ENCODE data around the gene GPC5.

Gene GPC5

DNA sequence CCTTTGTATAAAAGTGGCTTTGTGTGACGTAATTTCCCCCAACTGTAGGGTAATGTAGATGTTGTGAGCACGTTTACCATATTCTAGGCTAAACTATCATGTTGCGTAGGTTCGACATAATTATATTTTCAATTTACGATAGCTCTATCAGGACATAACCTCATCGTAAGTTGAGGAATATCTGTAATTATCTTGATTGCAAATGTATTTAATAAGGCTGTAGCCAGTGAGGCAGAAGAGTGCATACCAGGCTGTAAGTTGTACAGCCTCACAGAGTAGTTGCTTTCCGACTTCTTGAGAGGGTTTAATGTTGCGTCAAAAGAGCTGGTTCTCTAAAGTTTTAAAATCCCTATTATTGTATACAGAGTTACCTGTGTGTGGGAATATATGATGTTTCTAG, 988.8 kb downstream of the GPC5 start:
- TF ChIP-seq, protein P1, sequence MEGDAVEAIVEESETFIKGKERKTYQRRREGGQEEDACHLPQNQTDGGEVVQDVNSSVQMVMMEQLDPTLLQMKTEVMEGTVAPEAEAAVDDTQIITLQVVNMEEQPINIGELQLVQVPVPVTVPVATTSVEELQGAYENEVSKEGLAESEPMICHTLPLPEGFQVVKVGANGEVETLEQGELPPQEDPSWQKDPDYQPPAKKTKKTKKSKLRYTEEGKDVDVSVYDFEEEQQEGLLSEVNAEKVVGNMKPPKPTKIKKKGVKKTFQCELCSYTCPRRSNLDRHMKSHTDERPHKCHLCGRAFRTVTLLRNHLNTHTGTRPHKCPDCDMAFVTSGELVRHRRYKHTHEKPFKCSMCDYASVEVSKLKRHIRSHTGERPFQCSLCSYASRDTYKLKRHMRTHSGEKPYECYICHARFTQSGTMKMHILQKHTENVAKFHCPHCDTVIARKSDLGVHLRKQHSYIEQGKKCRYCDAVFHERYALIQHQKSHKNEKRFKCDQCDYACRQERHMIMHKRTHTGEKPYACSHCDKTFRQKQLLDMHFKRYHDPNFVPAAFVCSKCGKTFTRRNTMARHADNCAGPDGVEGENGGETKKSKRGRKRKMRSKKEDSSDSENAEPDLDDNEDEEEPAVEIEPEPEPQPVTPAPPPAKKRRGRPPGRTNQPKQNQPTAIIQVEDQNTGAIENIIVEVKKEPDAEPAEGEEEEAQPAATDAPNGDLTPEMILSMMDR (conservative IDR thresholded peaks at IDR 0.05; ENCODE audit: control insufficient read depth, insufficient read depth, low read depth, low read length): no peak
- H3K4me3 ChIP-seq (ENCODE audit: control insufficient read depth, low read depth, low read length): no peak overlapping the region
- no peak for DNase-seq (ENCODE audit: low read depth)

DNA sequence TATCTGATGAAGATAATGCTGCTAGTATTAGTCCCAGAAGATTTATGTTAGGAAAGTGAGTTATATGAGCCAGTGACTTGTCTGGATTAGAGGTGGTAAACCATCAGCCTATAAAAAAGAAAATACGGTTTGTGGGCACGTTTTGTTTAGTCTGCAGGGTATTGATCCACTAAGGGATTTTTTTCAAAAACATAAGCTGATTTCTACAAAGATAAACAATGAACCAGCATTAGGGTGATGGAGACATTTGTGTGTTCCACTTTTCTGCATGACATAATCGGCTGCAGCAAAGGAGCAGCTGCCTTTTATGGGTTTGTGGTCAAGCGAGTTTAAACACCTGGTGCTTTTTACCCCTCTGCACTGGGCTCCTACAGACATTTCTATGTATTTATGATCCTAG, 991.8 kb downstream of the GPC5 start:
- TF ChIP-seq, protein P1 (conservative IDR thresholded peaks at IDR 0.05; ENCODE audit: control insufficient read depth, insufficient read depth, low read depth, low read length): no peak
- no peak overlapping the region for H3K4me3 ChIP-seq (ENCODE audit: control insufficient read depth, low read depth, low read length)

DNA sequence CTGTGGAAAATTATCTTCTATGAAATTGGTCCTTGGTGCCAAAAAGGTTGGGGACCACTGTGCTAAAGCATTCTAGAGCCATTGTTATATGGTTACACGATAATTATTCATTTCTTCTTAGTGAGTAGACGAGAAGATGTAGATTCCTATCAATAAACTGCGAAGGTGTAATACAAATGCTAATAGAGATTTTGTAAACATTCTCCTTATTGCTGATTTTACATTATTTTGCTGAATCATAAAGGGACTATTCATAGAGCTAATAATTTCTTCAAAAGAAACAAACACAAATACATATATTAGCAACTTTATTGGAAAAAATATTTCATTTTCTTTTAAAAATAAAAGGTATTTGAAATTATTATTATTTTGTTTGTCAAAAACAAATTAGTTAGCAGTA, 1005.2 kb downstream of the GPC5 start:
- no peak overlapping the region for H3K4me3 ChIP-seq (ENCODE audit: control insufficient read depth, low read depth, low read length)

More for the DNA sequence above, 991.8 kb downstream of the GPC5 start:
- DNase-seq (ENCODE audit: low read depth): no peak

DNA sequence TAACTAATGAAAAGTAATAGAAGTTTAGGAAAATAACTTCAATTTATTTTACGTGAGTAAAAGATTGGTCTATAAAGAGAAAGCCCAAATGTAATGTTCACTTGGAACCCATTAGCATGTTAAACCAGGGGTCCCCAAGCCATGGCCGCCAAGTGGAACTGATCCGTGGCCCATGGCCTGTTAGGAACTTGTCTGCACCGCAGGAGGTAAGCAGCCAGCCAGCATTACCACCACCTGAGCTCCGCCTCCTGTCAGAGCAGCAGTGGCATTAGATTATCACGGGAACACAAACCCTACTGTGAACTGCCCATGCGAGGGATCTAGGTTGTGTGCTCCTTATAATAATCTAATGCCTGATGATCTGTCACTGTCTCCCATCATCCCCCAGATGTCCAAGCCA, 1009.4 kb downstream of the GPC5 start:
- no peak for DNase-seq (ENCODE audit: low read depth)
- TF ChIP-seq, protein P1 (conservative IDR thresholded peaks at IDR 0.05; ENCODE audit: control insufficient read depth, insufficient read depth, low read depth, low read length): no peak

More for the DNA sequence above, 1005.2 kb downstream of the GPC5 start:
- DNase-seq (ENCODE audit: low read depth): no peak
- TF ChIP-seq, protein P1 (conservative IDR thresholded peaks at IDR 0.05; ENCODE audit: control insufficient read depth, insufficient read depth, low read depth, low read length): no peak

DNA sequence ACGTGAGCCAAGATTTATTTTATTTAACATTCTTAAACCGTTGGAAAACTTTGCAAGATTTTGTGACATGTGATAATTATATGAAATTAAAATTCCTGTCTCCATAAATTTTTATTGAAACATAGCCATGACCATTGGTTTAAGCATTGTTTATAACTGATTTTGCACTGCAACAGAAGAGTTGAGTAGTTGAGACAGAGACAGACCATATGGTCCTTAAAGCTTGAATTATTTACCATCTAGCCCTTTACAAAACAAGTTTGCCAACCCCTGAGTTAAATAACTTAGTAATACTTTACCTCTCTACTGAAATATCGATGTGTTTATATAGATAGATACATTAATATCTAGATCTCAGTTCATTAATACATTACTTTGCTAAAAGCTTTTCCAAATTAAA, 1014.1 kb downstream of the GPC5 start:
- no peak overlapping the region for H3K4me3 ChIP-seq (ENCODE audit: control insufficient read depth, low read depth, low read length)
- TF ChIP-seq, protein P1 (conservative IDR thresholded peaks at IDR 0.05; ENCODE audit: control insufficient read depth, insufficient read depth, low read depth, low read length): no peak
- DNase-seq (ENCODE audit: low read depth): no peak

More for the DNA sequence above, 1009.4 kb downstream of the GPC5 start:
- no peak overlapping the region for H3K4me3 ChIP-seq (ENCODE audit: control insufficient read depth, low read depth, low read length)

DNA sequence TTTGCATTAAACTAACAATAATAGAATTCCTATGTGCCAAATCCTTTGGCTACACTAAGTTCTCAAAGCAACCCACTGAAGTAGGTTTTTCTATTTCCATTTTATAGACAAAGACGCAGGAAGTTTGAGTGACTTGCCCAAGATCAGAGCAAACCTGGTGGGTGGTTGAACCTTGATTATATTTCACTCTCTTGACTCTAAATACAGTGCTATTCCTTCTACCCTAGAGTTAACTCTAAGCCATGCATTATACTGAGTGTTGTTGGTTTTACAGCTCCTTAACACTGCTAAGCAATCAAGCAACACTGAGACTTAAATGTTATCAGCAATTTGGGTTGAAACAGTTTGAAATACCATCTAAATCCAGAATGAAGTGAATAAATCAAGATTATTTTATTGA, 1014.6 kb downstream of the GPC5 start:
- no peak for DNase-seq (ENCODE audit: low read depth)
- no peak overlapping the region for H3K4me3 ChIP-seq (ENCODE audit: control insufficient read depth, low read depth, low read length)
- TF ChIP-seq, protein P1 (conservative IDR thresholded peaks at IDR 0.05; ENCODE audit: control insufficient read depth, insufficient read depth, low read depth, low read length): no peak

DNA sequence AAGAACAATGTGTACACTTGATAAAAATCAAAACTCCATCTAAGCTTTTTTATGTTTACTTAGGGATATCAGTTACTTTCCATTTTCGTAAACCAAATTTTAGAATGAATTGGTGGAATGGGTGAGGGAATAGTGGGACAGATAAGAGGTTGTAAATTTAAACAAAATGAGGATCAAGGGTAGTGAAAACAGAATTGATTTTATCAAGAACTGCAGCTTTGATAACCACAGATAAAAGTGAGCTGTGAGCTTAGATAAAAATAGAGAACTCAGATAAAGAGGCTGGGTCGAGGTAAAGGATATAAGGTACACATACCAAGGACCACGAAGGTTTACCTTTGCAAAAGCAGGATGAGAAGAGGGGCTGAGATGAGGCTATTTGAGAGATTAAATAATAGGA, 1015.0 kb downstream of the GPC5 start:
- H3K4me3 ChIP-seq (ENCODE audit: control insufficient read depth, low read depth, low read length): no peak overlapping the region

More for the DNA sequence above, 1015.0 kb downstream of the GPC5 start:
- TF ChIP-seq, protein P1 (conservative IDR thresholded peaks at IDR 0.05; ENCODE audit: control insufficient read depth, insufficient read depth, low read depth, low read length): no peak
- no peak for DNase-seq (ENCODE audit: low read depth)
